NT2/D1 (cell line): ENCODE measurements around the gene TMEM215.

Experiments used
- SUZ12 ChIP-seq: IDR thresholded peaks from 2 replicates; pipeline ENCODE4 v1.6.1; 2011; ENCODE audit not compliant: insufficient read length, insufficient read depth; ENCODE audit errors: extremely low read depth
- YY1 ChIP-seq: IDR thresholded peaks from 2 replicates; pipeline ENCODE4 v1.6.1; 2011; ENCODE audit not compliant: insufficient read length, insufficient read depth
- ZNF274 ChIP-seq: IDR thresholded peaks from 2 replicates; pipeline ENCODE4 v1.6.1; 2011; ENCODE audit warnings: mild to moderate bottlenecking, low read depth, low read length

- TF ChIP-seq YY1 (no peak), ZNF274 (no peak), SUZ12 (no peak)
These were observed 35.3 kb upstream of the TMEM215 start for GRCh38 chr9:32748013-32748412.
